ENCODE data around the gene BCL2. TPM values are rescaled to one million over a fixed set of nuclear protein-coding genes. Genes with fewer than 3 reads are reported as not detected.

The BCL2 gene
- total RNA-seq, 1 experiment from 2014 or later, result 1.3 TPM

GRCh38 chr18:63368611-63369010, 49.0 kb upstream of the BCL2 start:
- WGBS (ENCODE audit: extremely low coverage, insufficient read length, low lambda C conversion rate), result no CpG with 5 or more reads among the region's 4 CpGs
- Histone ChIP-seq H3K27ac (ENCODE audit: insufficient read length, low read depth, low read length) (no peak overlapping the region), H3K18ac (ENCODE audit: insufficient read length, low read depth, low read length) (no peak overlapping the region), H2BK120ac (ENCODE audit: low read depth, low read length, poor library complexity, severe bottlenecking) (no peak overlapping the region), H4K5ac (ENCODE audit: insufficient read length, low read depth, low read length) (no peak overlapping the region), H4K8ac (replicated peaks; ENCODE audit: insufficient read length, low read depth, low read length) (no peak overlapping the region), H3K27me3 (ENCODE audit: insufficient read depth, low read length) (no peaks in the 10 kb centered on the region), H3K79me2 (ENCODE audit: insufficient read depth, low read length) (no peaks in the 10 kb centered on the region; the same call in 1 of the 2 replicates), H2BK5ac (ENCODE audit: insufficient read length, low read length) (no peak overlapping the region), H3K23ac (ENCODE audit: insufficient read length, low read depth, low read length) (no peak overlapping the region), H2BK12ac (ENCODE audit: insufficient read length, low read depth, low read length) (no peak overlapping the region), H3K4ac (ENCODE audit: low read depth, low read length) (no peak overlapping the region), H2AFZ (ENCODE audit: low read length) (no peak overlapping the region), H3K4me2 (ENCODE audit: insufficient read depth, insufficient read length, low read length) (no peak overlapping the region), H4K20me1 (ENCODE audit: control insufficient read depth, insufficient read depth, insufficient read length) (peaks cover 2% of the 10 kb centered on the region), H3K9ac (ENCODE audit: extremely low read depth, insufficient read length, low read length) (no peak overlapping the region), H3K9me3 (ENCODE audit: control insufficient read depth, low read depth, low read length) (peaks cover 8% of the 10 kb centered on the region), H3K4me1 (ENCODE audit: insufficient read depth, low read length) (no peaks in the 10 kb centered on the region), H3K56ac (ENCODE audit: insufficient read length, low read depth, low read length) (no peak overlapping the region), H3K23me2 (ENCODE audit: insufficient read length, low read depth, low read length, poor library complexity, severe bottlenecking) (peaks cover 4% of the 10 kb centered on the region), H3K79me1 (ENCODE audit: insufficient read depth, low read depth, low read length, poor library complexity, severe bottlenecking) (no peaks in the 10 kb centered on the region), H3T11ph (ENCODE audit: low read length) (no peak overlapping the region), H3K14ac (ENCODE audit: insufficient read depth, low read length) (no peak overlapping the region), H2BK15ac (ENCODE audit: low read depth, low read length) (no peak overlapping the region), H2BK20ac (ENCODE audit: low read depth, low read length, poor library complexity, severe bottlenecking) (no peak overlapping the region), H4K91ac (ENCODE audit: insufficient read length, low read depth, low read length) (no peak overlapping the region), H2AK5ac (ENCODE audit: insufficient read length, low read length) (no peak overlapping the region)
- DNase-seq, result no peak
- Mint-ChIP-seq H3K9me3 (peaks cover 11 to 12% of the 10 kb centered on the region in 2 experiments), H3K27ac (no peak overlapping the region), H3K4me3 (peak overlapping the region; percentile 86 to 90), H3K36me3 (ENCODE audit: insufficient read depth in 1 of 3, low read depth in 3 of 3) (peaks cover 9 to 20% (median 9%) of the 10 kb centered on the region in 3 experiments), H3K4me1 (peaks cover 12 to 14% of the 10 kb centered on the region in 2 experiments), H3K27me3 (ENCODE audit: low read depth) (no peaks in the 10 kb centered on the region)
- TF ChIP-seq CTCF (conservative IDR thresholded peaks at IDR 0.05), result no peak

All from H9 (cell line).